GM19043 (cell line): Measurements from ENCODE around the gene KLK4.

Experiments used
- ATAC-seq: cut with Tn5 transposase; IDR thresholded peaks from one replicate; pipeline ENCODE4 v1.9.1; 2021; ENCODE audit warnings: low read depth; ENCODE audit not compliant: unreplicated experiment

Gene KLK4, protein sequence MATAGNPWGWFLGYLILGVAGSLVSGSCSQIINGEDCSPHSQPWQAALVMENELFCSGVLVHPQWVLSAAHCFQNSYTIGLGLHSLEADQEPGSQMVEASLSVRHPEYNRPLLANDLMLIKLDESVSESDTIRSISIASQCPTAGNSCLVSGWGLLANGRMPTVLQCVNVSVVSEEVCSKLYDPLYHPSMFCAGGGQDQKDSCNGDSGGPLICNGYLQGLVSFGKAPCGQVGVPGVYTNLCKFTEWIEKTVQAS

DNA sequence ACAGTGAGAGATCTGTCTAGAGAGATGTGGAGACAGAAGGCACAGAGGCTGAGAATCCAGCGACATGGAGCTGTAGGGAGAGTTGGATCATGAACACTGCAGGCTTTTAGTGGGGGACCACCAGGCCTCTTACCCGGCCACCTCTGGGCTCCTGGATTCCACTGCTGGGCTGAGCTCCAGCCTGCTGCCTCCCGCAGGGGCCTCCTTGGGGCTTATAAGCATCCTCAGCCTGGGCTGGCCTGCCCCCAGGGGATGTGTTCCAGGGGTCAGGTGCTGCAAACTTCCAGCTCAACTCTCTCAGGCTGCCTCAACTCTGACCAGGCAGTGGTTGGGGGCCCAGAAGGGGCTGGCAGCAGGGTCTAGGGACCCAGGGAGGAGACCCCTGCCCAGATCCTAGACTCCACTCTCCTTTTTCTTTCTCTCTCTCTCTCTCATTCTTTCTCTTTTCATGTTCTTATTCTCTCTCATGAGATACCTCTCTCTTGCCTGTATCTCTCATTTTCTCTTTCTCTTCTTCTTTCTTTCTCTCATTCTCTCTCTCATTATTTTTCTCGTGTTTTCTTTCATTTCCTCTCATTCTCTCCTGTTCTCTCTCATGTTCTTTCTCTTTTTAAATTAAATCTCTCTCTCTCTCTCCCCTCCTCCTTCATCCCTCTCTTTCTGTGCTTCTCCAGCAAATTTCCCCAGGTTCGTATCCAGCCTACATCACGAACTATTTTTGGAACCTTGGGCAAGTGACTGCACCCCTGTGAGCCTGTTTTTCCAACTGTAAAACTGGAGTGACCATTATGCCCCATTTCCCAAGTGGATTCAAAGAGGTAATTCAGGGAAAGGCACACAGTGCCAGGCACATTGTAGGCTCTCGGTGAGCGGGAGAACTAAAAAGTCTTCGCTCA is at the start of gene KLK4:
Gene KLK4, minus strand, starts transcription at position 190 of the 896 bp plus-strand sequence. CDS start 657 bp downstream, outside the sequence.
- no peak for ATAC-seq

DNA sequence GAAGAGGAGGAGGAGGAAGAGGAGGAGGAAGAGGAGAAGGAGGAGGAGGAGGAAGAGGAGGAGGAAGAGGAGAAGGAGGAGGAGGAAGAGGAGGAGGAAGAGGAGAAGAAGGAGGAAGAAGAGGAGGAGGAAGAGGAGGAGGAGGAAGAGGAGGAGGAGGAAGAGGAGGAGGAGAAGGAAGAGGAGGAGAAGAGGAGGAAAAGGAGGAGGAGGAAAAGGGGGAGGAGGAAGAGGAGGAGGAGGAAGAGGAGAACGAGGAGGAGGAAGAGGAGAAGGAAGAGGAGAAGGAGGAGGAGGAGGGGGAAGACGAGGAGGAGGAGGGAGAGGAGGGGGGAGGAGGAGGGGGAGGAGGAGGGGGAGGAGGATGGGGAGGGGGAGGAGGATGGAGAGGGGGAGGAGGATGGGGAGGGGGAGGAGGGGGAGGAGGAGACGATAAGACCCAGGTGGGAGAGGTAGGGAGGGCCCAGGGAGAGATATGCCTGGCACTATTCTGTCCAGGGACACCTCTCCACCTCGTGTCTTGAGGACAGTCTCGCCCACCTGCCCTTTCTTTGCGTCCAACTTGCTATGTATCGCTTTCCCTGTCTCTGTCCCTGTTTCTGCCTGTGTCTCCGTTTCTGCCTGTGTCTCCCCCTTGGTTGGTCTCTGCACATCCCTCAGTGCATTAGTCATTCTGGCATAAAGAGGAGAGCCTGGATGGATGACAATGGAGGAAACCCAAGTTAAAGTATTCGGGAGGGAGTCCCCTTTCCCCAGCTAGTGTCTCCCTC is 48.7 kb upstream of the KLK4 start:
- no peak for ATAC-seq

DNA sequence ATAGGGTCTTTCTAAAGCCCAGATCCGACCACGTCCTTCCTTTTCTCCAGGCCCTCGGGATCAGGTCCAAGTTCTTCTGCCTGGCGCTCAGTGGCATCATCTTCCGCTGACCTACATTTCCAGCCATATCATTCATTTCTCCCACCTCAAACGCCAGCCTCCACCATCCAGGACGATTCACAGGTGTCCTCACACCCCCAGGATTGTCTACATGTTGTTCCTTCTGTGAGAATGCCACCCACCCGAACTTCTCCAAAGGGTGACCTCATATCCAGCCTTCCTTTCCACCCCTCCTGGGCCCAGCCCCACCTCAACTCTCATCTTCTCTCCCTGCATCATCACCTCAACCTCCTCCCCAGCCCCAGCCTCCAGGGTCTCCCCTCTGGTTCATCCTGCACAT is 46.4 kb upstream of the KLK4 start:
- ATAC-seq, result no peak

DNA sequence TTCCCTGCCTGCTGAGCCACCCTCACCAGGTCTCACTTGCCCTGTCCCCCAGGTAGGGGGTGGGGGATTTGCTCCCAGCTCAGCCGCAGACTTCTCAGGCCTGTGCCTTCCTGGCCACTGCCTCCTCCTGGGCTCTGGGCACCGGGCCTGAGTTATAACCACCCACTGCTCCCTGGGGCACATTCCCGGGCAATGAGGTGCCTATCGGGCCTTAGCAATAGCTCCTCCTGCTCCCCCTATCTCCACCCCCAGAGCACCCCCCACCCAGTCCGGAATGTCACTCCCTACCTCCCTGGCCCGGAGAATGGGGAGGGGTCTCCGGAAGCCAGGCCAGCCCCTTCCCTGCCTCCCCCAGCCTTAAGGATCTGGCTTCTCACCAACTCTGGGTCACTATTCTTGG is 41.7 kb upstream of the KLK4 start, which contains the start of gene KLK5:
Gene KLK5, minus strand, starts transcription at position 129 of the 400 bp plus-strand sequence. CDS start 381 bp downstream, outside the sequence.
- ATAC-seq, result no peak

DNA sequence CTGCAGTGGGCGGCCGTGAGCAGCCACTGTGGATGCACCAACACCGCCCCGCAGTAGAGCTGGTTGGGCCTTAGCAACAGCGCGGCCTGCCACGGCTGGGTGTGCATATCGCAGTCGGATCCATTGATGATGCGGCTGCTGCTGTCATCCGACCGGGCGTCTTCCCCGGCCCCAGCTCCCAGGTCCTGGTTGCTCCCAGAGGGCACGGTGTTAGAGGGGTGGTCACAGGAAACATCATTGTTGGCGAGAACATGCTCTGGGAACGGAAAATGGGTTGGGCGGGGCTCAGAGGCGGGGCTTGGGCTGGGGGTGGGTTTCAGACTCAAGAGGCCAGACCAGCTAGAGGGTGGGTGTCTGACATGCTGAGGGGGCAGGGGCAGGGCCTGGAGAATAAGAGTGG is 38.7 kb upstream of the KLK4 start:
- ATAC-seq, result no peak

DNA sequence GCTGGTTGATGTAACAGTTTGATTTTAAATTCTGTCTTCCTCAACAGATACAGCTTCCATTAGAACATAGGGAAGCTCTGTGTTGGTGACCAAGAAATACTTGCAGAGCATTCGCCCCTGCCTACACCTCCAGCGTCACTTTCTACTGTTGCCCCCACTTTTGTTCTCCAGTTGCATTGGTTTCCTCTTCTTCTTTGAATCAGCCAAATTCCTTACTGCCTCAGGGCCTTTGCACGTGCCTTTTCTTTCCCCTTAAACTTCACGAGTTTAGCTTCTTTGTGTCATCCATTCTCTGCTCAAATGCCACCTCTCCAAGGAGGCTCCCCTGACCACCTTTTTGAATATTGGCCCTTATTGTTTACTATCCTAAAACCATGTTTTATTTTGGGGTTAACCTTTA is 35.9 kb upstream of the KLK4 start:
- ATAC-seq, result no peak

DNA sequence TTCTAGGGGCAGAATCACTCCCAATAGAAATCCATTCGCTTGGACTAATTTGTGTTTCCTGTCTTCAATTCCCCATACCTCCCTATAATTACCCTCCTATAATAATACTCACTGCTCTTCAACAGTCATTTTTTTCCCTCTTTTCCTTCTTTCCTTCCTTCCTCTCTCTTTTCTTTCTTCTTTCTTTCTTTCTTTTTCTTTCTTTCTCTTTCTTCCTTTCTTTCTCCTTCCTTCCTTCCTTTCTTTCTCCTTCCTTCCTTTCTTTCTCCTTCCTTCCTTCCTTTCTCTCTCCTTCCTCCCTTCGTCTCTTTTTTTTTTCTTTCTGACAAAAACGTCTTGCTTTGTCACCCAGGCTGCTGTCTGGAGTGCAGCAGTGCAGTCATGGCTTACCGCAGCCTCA is 33.6 kb upstream of the KLK4 start:
- ATAC-seq, result no peak

DNA sequence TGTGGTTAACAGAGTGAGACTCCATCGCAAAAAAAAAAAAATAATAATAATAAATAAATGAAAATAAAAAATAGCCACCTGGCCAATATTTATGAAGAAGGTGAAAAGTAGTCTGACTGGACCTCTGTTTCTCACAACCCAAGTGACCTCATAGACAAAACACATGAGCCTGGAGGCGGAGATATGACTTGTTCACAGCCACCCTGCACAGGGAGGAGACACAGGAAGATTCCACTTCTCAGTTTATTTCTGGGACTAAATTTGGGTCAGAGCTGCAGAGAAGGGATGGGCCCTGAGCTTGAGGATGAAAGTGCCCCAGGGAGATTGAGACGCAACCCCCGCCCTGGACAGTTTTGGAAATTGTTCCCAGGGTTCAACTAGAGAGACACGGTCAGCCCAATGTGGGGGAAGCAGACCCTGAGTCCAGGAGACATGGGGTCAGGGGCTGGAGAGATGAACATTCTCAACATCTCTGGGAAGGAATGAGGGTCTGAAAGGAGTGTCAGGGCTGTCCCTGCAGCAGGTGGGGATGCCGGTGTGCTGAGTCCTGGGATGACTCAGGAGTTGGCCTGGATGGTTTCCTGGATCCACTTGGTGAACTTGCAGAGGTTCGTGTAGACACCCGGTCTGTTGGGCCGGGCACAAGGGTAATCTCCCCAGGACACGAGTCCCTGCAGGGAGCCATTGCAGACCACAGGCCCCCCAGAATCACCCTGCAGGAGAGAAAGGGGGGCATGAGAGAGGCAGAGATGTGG is 32.1 kb upstream of the KLK4 start:
- ATAC-seq, result no peak

DNA sequence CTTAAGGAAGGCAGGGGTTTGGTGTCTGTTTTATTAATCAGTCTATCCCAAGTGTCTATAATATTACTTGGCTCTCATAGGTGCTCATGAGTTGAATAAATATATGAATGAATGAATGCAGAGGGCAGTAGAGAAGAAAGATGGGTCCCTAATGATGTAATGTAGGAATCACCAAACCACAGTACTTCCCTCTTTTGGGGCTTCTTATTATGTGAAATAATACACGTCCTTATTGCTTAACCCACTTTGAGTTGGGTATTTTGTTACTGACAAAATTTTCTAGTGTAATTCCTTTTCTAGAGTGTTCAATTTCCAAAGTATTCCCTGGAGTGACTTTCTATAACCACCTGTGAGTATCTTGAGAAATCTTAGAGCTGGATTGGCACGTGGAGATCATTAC is 28.4 kb upstream of the KLK4 start:
- ATAC-seq, result no peak

DNA sequence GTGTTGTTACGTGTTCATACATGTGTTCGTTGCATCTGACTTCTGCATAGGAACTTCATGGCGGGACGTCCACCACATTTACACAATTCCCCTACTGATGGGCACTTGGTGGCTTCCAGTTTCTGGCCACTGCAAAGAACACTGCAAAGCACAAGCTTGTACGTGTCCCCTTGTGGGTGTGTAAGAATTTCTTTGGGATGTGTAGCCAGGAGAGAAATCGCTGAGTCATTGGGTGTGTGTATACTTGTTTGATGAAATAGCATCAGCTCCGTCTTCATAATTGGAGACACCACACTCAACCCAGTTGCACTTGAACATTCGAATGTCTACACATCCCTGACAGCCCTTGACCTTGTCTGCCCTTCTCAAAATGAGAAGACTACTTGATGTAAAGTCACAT is 22.4 kb upstream of the KLK4 start:
- no peak for ATAC-seq

DNA sequence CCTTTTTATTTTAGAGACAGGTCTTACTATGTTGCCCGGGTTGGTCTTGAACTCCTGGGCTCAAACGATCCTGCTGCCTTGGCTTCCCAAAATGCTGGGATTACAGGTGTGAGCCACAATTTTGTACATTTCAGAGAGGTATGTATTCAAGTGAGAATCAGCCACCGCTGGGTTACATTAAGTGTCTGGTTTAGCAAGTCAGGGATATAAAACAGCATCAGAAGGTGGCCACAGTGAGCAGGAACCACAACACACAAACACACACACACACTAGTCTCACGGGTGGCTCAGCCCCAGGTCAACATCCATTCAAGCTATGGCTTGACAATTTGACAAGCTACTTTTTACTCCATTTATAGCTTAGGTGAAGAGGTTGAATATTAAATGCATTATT is 21.5 kb upstream of the KLK4 start:
- no peak for ATAC-seq

DNA sequence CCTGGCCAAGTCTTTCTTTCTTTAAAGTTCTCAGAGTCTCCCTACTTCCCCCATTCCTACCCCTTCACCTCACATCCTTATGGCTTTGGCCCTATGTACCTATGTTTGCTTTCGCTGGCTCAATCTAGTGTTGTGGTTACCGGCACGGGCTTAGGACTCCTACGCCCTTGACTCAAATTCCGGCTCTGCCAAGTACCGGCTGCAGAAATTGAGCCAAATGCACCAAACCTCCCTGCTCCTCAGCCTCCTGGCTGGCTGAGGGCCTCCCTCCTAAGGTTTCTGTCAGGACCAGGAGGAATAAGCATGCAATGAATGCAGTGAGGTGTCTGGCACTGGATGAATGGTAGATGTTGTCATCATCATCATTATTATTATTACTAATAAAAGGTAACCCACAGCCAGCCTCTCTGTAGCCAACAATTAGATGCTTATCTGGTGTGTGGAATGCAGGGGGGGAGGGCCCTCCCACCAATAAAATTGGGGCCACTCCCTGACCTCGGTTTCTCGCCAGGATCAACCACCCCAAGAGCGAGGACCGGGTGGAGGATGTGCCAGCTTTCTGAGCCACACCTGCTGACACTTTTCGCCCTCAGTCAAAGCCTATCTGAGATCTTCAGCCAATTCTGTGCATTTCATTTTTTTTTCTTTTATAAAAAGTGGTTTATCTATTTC is 21.0 kb upstream of the KLK4 start:
- no peak for ATAC-seq

DNA sequence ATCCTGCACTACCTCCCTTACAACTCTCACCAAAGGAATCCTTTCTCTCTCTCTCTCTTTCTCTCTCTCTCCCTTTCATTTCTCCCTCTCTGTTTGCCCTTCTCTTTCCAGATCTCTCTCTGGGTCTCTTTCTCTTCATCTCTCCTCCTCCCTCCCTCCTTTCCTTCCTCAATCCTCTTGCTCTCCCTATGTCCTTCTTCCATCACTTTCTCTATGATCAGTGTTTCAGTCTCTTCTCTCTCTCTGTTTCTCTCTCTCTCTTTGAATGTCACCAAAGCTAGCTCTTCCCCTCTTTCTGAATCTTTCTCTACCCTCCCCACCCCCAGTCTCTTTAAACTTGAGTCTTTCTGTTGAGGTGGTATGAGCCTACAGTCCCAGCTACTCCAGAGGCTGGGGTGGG is 19.8 kb upstream of the KLK4 start:
- no peak for ATAC-seq

DNA sequence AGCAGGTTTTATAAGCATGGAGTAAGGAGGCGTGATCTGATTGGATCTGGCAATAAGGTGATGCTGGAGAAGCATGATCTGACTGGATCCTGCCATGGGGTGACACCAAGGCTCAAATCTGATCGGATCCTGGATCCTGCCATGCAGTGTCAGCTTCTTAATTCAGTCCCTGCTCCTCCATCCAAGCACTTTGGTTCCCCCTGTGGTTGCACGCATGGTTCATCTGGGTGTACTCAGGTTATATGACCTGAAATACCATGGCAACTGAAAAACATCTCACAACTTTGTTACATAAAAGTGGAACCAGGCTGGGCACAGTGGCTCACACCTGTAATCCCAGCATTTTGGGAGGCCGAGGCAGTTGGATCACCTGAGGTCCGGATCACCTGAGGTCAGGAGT is 17.6 kb upstream of the KLK4 start:
- no peak for ATAC-seq

DNA sequence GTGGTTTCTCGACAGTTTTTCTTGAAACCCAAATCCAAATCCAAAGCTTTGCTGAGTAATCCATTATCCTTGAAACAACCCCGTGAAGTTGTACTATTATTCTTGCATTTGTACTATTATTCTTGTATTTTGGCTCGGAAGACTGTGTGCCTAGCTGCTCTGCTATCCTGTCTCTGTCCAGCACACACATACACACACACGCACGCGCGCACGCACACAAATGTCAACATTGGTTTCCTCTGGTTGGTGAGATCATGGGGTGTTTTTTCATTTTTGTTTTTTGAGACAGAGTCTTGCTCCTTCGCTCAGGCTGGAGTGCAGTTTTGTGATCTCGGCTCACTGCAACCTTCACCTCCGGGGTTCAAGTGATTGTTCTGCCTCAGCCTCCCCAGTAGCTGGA is 14.9 kb upstream of the KLK4 start:
- no peak for ATAC-seq

DNA sequence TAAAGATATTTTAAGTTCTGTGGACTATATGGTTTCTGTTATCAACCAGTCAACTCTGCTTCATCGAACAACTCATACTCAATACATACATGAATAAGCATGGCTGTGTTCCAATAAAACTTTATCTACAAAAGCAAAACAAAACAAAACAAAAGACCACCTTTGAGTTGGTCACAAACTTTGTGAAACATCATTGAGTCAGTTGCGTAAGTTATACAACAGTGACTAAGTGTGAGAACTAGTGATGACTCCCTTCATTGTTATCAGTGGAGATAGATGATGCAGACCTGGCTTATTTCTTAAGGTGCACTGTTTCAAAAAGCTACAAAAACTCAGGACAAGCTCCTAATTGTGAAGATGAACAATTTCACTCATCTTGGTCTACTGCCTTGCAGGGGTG is 14.5 kb upstream of the KLK4 start:
- no peak for ATAC-seq

DNA sequence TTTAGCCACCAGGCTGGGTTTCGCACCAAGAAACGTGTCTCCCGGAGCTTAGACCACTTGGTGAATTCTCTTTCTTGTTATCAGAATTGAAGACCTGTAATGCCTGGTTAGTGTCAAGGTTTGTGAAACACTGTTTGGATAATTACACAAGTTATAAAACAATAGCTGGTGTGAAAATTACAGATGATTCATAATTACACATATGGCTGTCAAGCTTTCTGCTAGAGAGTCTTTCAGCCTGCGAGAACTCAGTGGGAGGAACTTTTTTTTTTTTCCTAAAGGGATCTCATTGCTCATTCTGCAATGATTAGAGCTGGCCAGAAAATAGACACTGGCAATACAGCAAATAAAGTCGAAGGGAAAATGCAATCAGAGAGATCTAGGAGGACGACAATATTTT is 13.4 kb upstream of the KLK4 start:
- ATAC-seq, result no peak

DNA sequence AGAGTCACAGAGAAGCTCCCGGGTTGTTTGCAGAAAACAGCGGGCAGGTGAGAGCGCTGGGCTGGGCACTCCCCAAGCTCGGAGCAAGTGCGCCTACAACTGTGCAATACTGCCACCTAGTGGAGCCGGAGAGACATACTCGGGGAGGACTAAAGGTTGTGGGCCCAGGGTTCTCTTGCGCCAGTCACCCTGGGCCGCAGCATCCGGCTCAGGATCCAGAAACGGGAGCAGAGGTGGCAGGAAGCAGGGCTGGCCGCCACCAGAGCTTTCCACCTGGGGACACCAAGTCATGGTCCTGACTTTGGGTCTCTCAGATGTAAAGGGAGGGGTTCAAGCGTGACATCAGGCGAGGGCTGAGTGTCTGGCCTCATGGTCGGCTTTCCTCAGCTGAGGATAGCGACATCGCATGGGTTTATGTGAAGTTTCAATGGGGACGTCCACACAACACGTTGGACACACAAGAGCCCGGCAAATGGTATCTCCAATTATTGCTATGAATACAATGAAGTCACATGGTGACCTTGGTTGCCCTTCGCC is 11.2 kb upstream of the KLK4 start:
- no peak for ATAC-seq

DNA sequence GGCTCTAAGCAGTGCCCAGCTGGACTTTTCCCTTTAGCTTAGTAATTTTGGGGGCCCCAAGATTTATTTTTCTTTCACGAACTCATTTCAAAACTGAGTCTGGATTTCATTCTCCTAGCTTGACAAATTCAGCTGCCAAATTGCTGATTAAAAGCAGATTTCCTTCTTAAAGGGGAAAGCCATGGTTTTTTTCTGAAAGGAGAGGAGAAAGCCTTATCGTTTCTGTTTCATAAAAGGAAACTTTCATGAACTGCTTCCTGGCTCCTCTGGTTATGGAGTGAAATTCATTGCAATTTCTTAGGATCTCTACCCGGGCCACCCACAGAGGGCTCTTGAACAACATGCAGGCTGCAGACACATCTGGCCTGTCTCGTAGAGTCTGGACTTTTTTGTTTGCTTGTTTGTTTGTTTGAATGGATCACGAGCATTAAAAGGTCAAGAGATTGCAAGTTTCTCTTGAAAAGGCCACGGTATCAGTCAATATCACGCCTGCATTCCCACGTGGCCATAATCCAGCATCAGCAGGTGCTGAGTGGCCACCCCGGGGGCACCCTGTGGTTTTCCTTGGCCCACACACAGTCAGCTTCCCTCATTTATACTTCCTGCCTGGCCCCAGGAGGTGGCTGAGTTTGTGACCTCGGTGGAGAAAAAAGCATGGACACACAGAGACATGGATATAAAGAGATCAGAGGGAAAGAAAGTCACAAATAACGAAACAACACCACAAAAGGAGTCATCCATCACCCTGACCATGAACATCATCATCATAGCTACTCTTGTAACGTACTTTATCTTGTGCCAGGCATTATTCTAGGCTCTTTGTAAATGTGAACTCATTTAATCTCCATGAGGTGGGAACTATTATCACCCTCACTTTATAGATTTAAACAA is 10.5 kb upstream of the KLK4 start:
- no peak for ATAC-seq
